Activated CD4-positive, alpha-beta memory T cell treated with anti-CD3 and anti-CD28 coated beads for 36 hours (primary cell): ENCODE results near the gene KLHL34. TPM values are rescaled to one million over a fixed set of nuclear protein-coding genes. Genes with fewer than 3 reads are reported as not detected.

Source experiments
- CTCF ChIA-PET: fragments of 350-600 bp; sonication (Branson Sonifier 250); formaldehyde crosslinking; loops from one replicate; lab custom pipeline; 2021; ENCODE audit warnings: antibody characterized with exemption, inconsistent platforms; lab: Charles Lee
- POLR2A ChIA-PET: fragments of 350-600 bp; sonication (Branson Sonifier 250); formaldehyde crosslinking; loops from one replicate; lab custom pipeline; 2021; ENCODE audit warnings: antibody characterized with exemption; lab: Charles Lee
- DNase-seq: peaks from one replicate; pipeline ENCODE4 v3.0.0-alpha.2; 2020
- H3K27ac Mint-ChIP-seq: one replicate; pipeline ENCODE4 v1.8.0; 2021; ENCODE audit warnings: mixed read lengths
- H3K27me3 Mint-ChIP-seq: one replicate; pipeline ENCODE4 v1.8.0; 2021; ENCODE audit warnings: mixed read lengths
- H3K36me3 Mint-ChIP-seq: one replicate; pipeline ENCODE4 v1.8.0; 2021; ENCODE audit warnings: mixed read lengths
- H3K4me1 Mint-ChIP-seq: one replicate; pipeline ENCODE4 v1.8.0; 2021; ENCODE audit warnings: low read depth, mixed read lengths
- H3K4me3 Mint-ChIP-seq: one replicate; pipeline ENCODE4 v1.8.0; 2021; ENCODE audit warnings: mild to moderate bottlenecking, mixed read lengths
- H3K9me3 Mint-ChIP-seq: one replicate; pipeline ENCODE4 v1.8.0; 2021; ENCODE audit warnings: mixed read lengths
- intact Hi-C: fragments of 100-400 bp; cut with micrococcal nuclease; formaldehyde crosslinking; loops from one replicate; pipeline ENCODE4 v1.15.1; 2023
- total RNA-seq, 2 experiments: library from RNA; stranded (reverse); gene quantifications; one replicate each; pipeline ENCODE4 v1.2.3, GENCODE V29; 2021

KLHL34 gene
- total RNA-seq, 2 experiments from 2014 or later: 0.70 to 0.71 TPM

- no peaks in the 10 kb centered on the region for H3K27me3 Mint-ChIP-seq
- no peaks in the 10 kb centered on the region for H3K36me3 Mint-ChIP-seq
- DNase-seq: no peak
- no peak overlapping the region for H3K27ac Mint-ChIP-seq
- ChIA-PET CTCF (no interaction called here), POLR2A (no interaction called here)
- H3K4me1 Mint-ChIP-seq: no peaks in the 10 kb centered on the region
- H3K9me3 Mint-ChIP-seq: no peaks in the 10 kb centered on the region
- H3K4me3 Mint-ChIP-seq: no peak overlapping the region
- intact Hi-C loops: no loop called here
These were observed 18.4 kb downstream of the KLHL34 start for GRCh38 chrX:21639775-21640174.

- no peaks in the 10 kb centered on the region for H3K27me3 Mint-ChIP-seq
- no peak overlapping the region for H3K4me3 Mint-ChIP-seq
- POLR2A ChIA-PET: no interaction called here
- intact Hi-C loops: no loop called here
- CTCF ChIA-PET: interaction anchor here (0.6 kb wide), 1 partner anchor 22 kb away, joined by 3 read pairs; no protein-coding TSS in a partner anchor
- no peaks in the 10 kb centered on the region for H3K4me1 Mint-ChIP-seq
- no peak for DNase-seq
- H3K27ac Mint-ChIP-seq: no peak overlapping the region
- no peaks in the 10 kb centered on the region for H3K9me3 Mint-ChIP-seq
- H3K36me3 Mint-ChIP-seq: no peaks in the 10 kb centered on the region
These were observed 19.8 kb downstream of the KLHL34 start for GRCh38 chrX:21638311-21638710.

- DNase-seq: no peak
- Mint-ChIP-seq H3K27ac (no peak overlapping the region), H3K4me3 (no peak overlapping the region), H3K36me3 (no peaks in the 10 kb centered on the region), H3K27me3 (no peaks in the 10 kb centered on the region), H3K9me3 (peaks cover 3% of the 10 kb centered on the region), H3K4me1 (no peaks in the 10 kb centered on the region)
- intact Hi-C loops: no loop called here
- POLR2A ChIA-PET: no interaction called here
- CTCF ChIA-PET: no interaction called here
These were observed 26.1 kb downstream of the KLHL34 start for GRCh38 chrX:21632027-21632426.

- intact Hi-C loops: no loop called here
- no peak for DNase-seq
- H3K36me3 Mint-ChIP-seq: no peaks in the 10 kb centered on the region
- POLR2A ChIA-PET: no interaction called here
- CTCF ChIA-PET: no interaction called here
- H3K27ac Mint-ChIP-seq: no peak overlapping the region
- H3K4me3 Mint-ChIP-seq: no peak overlapping the region
- H3K9me3 Mint-ChIP-seq: peaks cover 5% of the 10 kb centered on the region
- H3K4me1 Mint-ChIP-seq: no peaks in the 10 kb centered on the region
- no peaks in the 10 kb centered on the region for H3K27me3 Mint-ChIP-seq
These were observed 34.2 kb downstream of the KLHL34 start for GRCh38 chrX:21623778-21624501.

GRCh38 chrX:21620234-21620633, 37.9 kb downstream of the KLHL34 start:
- CTCF ChIA-PET: no interaction called here
- Mint-ChIP-seq H3K27ac (no peak overlapping the region), H3K27me3 (no peaks in the 10 kb centered on the region), H3K4me1 (no peaks in the 10 kb centered on the region), H3K4me3 (no peak overlapping the region), H3K36me3 (no peaks in the 10 kb centered on the region), H3K9me3 (no peaks in the 10 kb centered on the region)
- POLR2A ChIA-PET: no interaction called here
- no peak for DNase-seq
- intact Hi-C loops: no loop called here

- Mint-ChIP-seq H3K4me3 (no peak overlapping the region), H3K9me3 (no peaks in the 10 kb centered on the region), H3K27me3 (no peaks in the 10 kb centered on the region), H3K36me3 (no peaks in the 10 kb centered on the region), H3K27ac (no peak overlapping the region), H3K4me1 (no peaks in the 10 kb centered on the region)
- ChIA-PET CTCF (interaction anchor here (0.7 kb wide), 1 partner anchor 22 kb away, joined by 3 read pairs; no protein-coding TSS in a partner anchor), POLR2A (no interaction called here)
- DNase-seq: no peak
- intact Hi-C loops: no loop called here
These were observed 41.7 kb downstream of the KLHL34 start for GRCh38 chrX:21616386-21616785.

- Mint-ChIP-seq H3K9me3 (no peaks in the 10 kb centered on the region), H3K27me3 (no peaks in the 10 kb centered on the region), H3K4me3 (no peak overlapping the region), H3K27ac (no peak overlapping the region), H3K4me1 (no peaks in the 10 kb centered on the region), H3K36me3 (peaks cover 4% of the 10 kb centered on the region)
- no peak for DNase-seq
- POLR2A ChIA-PET: no interaction called here
- CTCF ChIA-PET: no interaction called here
- intact Hi-C loops: no loop called here
These were observed 46.0 kb downstream of the KLHL34 start for GRCh38 chrX:21612154-21612553.

- H3K27me3 Mint-ChIP-seq: no peaks in the 10 kb centered on the region
- ChIA-PET CTCF (no interaction called here), POLR2A (no interaction called here)
- no peak overlapping the region for H3K27ac Mint-ChIP-seq
- no peaks in the 10 kb centered on the region for H3K4me1 Mint-ChIP-seq
- H3K36me3 Mint-ChIP-seq: peaks cover 4% of the 10 kb centered on the region
- DNase-seq: no peak
- no peaks in the 10 kb centered on the region for H3K9me3 Mint-ChIP-seq
- no peak overlapping the region for H3K4me3 Mint-ChIP-seq
- intact Hi-C loops: no loop called here
These were observed 48.0 kb downstream of the KLHL34 start for GRCh38 chrX:21610168-21610567.

- ChIA-PET CTCF (no interaction called here), POLR2A (no interaction called here)
- Mint-ChIP-seq H3K27me3 (no peaks in the 10 kb centered on the region), H3K4me1 (no peaks in the 10 kb centered on the region), H3K4me3 (no peak overlapping the region), H3K9me3 (no peaks in the 10 kb centered on the region), H3K36me3 (peaks cover 4% of the 10 kb centered on the region), H3K27ac (no peak overlapping the region)
- no peak for DNase-seq
- intact Hi-C loops: no loop called here
These were observed 52.1 kb downstream of the KLHL34 start for GRCh38 chrX:21606002-21606401.

Other genes starting within 250 kb of the KLHL34 start
- gene SMPX, start 99.8 kb upstream of the KLHL34 start, total RNA-seq: not detected
- 1 to 10 TPM; 5.1 to 6.5 TPM for gene MBTPS2, start 181.3 kb upstream of the KLHL34 start, total RNA-seq
- gene YY2, start 197.7 kb upstream of the KLHL34 start, total RNA-seq: under 1 TPM; 0.75 to 0.78 TPM